ENCODE data around the gene PLA2G4F. TPM values are rescaled to one million over a fixed set of nuclear protein-coding genes. Genes with fewer than 3 reads are reported as not detected.

PLA2G4F gene
- polyA plus RNA-seq, 3 donors from 2014 or later, result not detected

DNA sequence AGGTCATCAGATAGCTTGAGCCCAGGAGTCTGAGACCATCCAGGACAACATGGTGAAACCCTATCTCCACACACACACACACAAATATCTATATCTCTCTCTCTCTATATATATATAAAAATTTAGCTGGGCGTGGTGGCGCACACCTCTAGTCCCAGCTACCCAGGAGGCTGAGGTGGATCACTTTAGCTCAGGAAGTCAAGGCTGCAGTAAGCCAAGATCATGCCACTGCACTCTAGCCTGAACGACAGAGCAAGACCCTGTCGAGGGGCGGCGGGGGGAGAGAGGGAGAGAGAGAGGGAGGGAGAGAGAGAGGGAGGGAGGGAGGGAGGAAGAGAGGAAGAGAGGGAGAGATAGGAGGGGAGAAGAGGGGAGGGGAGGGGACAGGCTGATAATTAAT, 28.0 kb downstream of the PLA2G4F start:
- Mint-ChIP-seq H3K4me3 (no peak overlapping the region), H3K27me3 (ENCODE audit: low read depth in 3 of 3) (peaks cover 2 to 8% (median 2%) of the 10 kb centered on the region in 3 donors)

DNA sequence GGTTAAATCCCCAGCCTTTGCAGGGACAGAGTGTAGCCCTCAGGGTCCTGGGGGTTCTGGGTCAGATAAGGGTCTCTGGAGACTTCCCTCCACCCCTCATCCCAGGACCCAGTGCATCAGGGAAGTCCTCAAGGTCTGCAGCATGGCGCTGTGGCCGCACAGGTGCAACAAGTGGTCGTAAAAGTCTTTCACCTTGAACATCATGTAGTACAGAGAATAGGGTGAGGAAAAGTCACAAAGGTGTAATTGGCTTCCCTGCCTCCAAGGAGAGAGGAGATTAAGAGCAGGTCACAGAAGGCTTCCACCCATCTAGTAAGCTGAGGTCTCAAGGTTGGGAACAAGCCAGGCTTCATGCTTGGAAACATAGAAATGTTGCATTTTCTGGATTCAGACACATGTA, 32.9 kb downstream of the PLA2G4F start:
- Mint-ChIP-seq H3K4me1 (no peaks in the 10 kb centered on the region), H3K27me3 (ENCODE audit: low read depth in 3 of 3) (peaks cover 2 to 6% (median 2%) of the 10 kb centered on the region in 3 donors), H3K36me3 (no peaks in the 10 kb centered on the region), H3K4me3 (no peak overlapping the region), H3K9me3 (no peaks in the 10 kb centered on the region), H3K27ac (no peak overlapping the region)
- DNase-seq, result no peak

More for the DNA sequence above, 28.0 kb downstream of the PLA2G4F start:
- Mint-ChIP-seq H3K27ac (no peak overlapping the region), H3K9me3 (no peaks in the 10 kb centered on the region), H3K36me3 (no peaks in the 10 kb centered on the region), H3K4me1 (no peaks in the 10 kb centered on the region)
- no peak for DNase-seq

GRCh38 chr15:42121682-42122081, 34.8 kb downstream of the PLA2G4F start:
- H3K36me3 Mint-ChIP-seq, result no peaks in the 10 kb centered on the region
- H3K9me3 Mint-ChIP-seq, result no peaks in the 10 kb centered on the region
- peaks cover 0 to 4% (median 0%) of the 10 kb centered on the region in 3 donors for H3K27me3 Mint-ChIP-seq (ENCODE audit: low read depth in 3 of 3)
- H3K4me3 Mint-ChIP-seq, result no peak overlapping the region
- DNase-seq, result no peak
- H3K4me1 Mint-ChIP-seq, result no peaks in the 10 kb centered on the region
- no peak overlapping the region for H3K27ac Mint-ChIP-seq

DNA sequence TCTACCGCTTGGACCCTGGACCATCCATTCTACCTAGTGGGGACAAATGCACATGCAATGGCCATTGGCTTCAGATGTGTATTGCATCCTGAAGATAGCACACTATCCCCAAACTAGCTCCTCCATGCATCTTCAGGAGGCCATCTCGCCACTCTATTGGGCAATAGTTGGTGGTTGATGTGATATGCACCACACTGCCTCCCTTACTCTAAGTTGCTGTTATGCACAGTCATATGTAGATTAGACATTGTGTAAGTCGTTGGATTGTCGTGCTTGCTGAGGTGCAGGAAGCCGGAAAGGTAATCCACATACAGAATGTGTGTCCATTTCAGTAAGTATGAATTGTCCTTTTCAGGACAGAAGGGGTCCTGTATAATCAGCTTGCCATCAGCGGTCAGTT, 35.4 kb downstream of the PLA2G4F start:
- no peaks in the 10 kb centered on the region for H3K9me3 Mint-ChIP-seq
- H3K27me3 Mint-ChIP-seq (ENCODE audit: low read depth in 3 of 3), result peaks cover 0 to 6% (median 0%) of the 10 kb centered on the region in 3 donors
- no peak overlapping the region for H3K4me3 Mint-ChIP-seq
- H3K27ac Mint-ChIP-seq, result no peak overlapping the region
- no peaks in the 10 kb centered on the region for H3K4me1 Mint-ChIP-seq
- H3K36me3 Mint-ChIP-seq, result no peaks in the 10 kb centered on the region
- no peak for DNase-seq

DNA sequence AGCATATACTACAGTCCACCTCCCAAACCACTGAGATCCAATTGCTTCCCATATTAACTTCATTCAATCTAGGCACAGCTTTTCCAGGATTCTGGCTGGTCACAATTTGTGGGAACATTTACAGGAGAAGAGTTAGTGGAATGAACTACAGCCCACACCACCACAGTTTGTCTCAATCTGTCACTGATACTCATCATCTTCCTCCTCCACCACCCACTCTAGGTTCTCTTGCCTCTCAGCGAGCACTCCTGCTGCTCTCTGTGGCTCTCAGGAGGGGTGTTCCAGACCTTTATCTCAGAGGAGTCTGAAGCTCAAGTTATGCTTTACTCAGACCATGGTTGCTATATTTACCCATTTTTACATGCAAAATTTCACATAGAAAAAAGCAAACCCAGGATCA, 36.2 kb downstream of the PLA2G4F start:
- DNase-seq, result no peak
- Mint-ChIP-seq H3K9me3 (no peaks in the 10 kb centered on the region), H3K36me3 (no peaks in the 10 kb centered on the region), H3K4me3 (no peak overlapping the region), H3K4me1 (no peaks in the 10 kb centered on the region), H3K27me3 (ENCODE audit: low read depth in 3 of 3) (peaks cover 0 to 6% (median 2%) of the 10 kb centered on the region in 3 donors), H3K27ac (no peak overlapping the region)

DNA sequence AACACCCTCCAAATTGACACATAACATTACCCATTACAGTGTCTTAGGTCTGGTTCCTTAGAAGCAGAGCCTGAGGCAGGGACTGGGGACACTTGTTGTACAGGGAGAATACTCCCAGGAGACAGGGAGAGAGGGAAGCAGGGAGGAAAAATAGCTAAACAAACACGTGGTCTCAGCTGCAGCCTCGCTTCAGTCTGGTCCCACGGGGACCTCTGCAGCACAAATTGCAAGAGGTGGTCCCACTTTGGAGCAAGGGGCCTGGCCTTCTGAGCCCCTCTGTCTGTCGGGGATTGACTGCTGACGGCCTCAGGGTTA, 37.0 kb downstream of the PLA2G4F start:
- Mint-ChIP-seq H3K27me3 (ENCODE audit: low read depth in 3 of 3) (peaks cover 0 to 6% (median 2%) of the 10 kb centered on the region in 3 donors), H3K9me3 (no peaks in the 10 kb centered on the region), H3K4me1 (no peaks in the 10 kb centered on the region), H3K36me3 (no peaks in the 10 kb centered on the region), H3K27ac (no peak overlapping the region), H3K4me3 (no peak overlapping the region)
- DNase-seq, result no peak

DNA sequence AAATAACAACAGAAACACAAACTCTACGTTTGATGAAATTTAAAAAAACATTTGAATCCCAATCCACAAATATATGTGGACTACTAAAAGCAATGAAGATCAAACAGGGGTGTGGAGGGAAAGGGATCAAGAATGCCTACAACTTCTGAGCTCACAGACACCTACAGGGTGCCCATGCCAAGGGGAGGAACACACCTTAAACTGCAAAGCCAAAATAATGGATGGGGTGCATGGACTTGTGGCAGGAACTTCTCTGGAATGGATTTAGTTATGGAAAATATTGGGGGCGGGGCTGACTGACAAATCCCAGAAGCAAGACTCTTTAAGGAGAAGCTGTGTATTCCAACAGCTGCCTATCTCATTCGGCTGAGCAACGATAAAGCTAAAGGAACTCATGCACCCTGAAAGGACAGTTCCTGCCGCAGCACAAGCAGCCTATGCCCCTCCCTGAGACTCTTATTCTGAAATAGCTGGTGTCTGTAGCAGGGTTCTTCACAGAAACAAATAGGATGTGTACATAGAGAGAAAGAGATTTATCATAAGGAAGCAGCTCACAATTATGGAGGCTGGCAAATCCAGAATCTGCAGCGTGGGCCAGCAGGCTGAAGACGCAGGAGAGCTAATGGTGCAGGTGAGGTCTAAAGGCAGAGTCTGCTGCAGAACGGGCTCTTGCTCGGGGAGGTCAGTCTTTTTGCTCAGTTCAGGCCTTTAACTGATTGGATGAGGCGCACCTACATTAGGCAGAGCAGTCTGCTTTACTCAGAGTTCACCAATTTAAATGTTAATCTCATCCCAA, 37.6 kb downstream of the PLA2G4F start:
- H3K27me3 Mint-ChIP-seq (ENCODE audit: low read depth in 3 of 3), result peaks cover 1 to 6% (median 2%) of the 10 kb centered on the region in 3 donors
- no peaks in the 10 kb centered on the region for H3K36me3 Mint-ChIP-seq
- no peaks in the 10 kb centered on the region for H3K4me1 Mint-ChIP-seq
- no peaks in the 10 kb centered on the region for H3K9me3 Mint-ChIP-seq
- no peak overlapping the region for H3K27ac Mint-ChIP-seq
- H3K4me3 Mint-ChIP-seq, result no peak overlapping the region
- DNase-seq, result no peak

GRCh38 chr15:42111924-42112323, 44.5 kb downstream of the PLA2G4F start:
- Mint-ChIP-seq H3K27me3 (ENCODE audit: low read depth in 3 of 3) (peaks cover 6 to 11% (median 8%) of the 10 kb centered on the region in 3 donors), H3K9me3 (no peaks in the 10 kb centered on the region), H3K4me3 (no peak overlapping the region), H3K4me1 (no peaks in the 10 kb centered on the region), H3K36me3 (no peaks in the 10 kb centered on the region), H3K27ac (no peak overlapping the region)
- no peak for DNase-seq

GRCh38 chr15:42110367-42110766, 46.1 kb downstream of the PLA2G4F start:
- no peaks in the 10 kb centered on the region for H3K9me3 Mint-ChIP-seq
- H3K4me3 Mint-ChIP-seq, result no peak overlapping the region
- no peak for DNase-seq
- peaks cover 4 to 8% (median 8%) of the 10 kb centered on the region in 3 donors for H3K27me3 Mint-ChIP-seq (ENCODE audit: low read depth in 3 of 3)
- H3K27ac Mint-ChIP-seq, result no peak overlapping the region
- no peaks in the 10 kb centered on the region for H3K4me1 Mint-ChIP-seq
- no peaks in the 10 kb centered on the region for H3K36me3 Mint-ChIP-seq

GRCh38 chr15:42108806-42109205, 47.6 kb downstream of the PLA2G4F start:
- Mint-ChIP-seq H3K36me3 (no peaks in the 10 kb centered on the region), H3K4me3 (no peak overlapping the region), H3K27me3 (ENCODE audit: low read depth in 3 of 3) (peaks cover 4 to 8% (median 6%) of the 10 kb centered on the region in 3 donors), H3K27ac (no peak overlapping the region), H3K4me1 (no peaks in the 10 kb centered on the region), H3K9me3 (no peaks in the 10 kb centered on the region)
- no peak for DNase-seq

DNA sequence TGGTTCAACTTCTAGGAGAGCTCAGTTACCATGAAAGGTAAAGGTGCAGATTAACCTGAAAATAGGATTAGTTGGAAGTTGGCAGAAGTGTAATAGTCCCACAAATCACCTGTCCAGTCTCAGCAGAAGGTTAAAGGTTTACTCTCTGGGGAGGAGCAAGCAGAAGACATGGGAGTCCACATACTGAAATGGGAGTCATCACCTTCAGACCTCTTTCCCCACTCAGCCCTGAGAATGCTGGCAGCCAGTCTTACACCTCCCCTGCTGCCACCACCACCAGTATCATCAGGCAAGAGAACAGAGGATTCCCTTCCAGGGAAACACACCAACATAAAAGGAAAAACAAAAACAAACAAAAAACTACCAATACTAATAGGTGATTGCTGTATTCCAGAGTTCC, 48.2 kb downstream of the PLA2G4F start:
- H3K27me3 Mint-ChIP-seq (ENCODE audit: low read depth in 3 of 3), result peaks cover 2 to 8% (median 4%) of the 10 kb centered on the region in 3 donors
- no peak overlapping the region for H3K27ac Mint-ChIP-seq

GRCh38 chr15:42107473-42107872, 49.0 kb downstream of the PLA2G4F start:
- Mint-ChIP-seq H3K36me3 (no peaks in the 10 kb centered on the region), H3K4me3 (no peak overlapping the region), H3K27ac (no peak overlapping the region), H3K27me3 (ENCODE audit: low read depth in 3 of 3) (peaks cover 2 to 8% (median 4%) of the 10 kb centered on the region in 3 donors), H3K4me1 (no peaks in the 10 kb centered on the region), H3K9me3 (no peaks in the 10 kb centered on the region)
- DNase-seq, result no peak

More for the DNA sequence above, 48.2 kb downstream of the PLA2G4F start:
- Mint-ChIP-seq H3K4me3 (no peak overlapping the region), H3K4me1 (no peaks in the 10 kb centered on the region), H3K36me3 (no peaks in the 10 kb centered on the region), H3K9me3 (no peaks in the 10 kb centered on the region)
- DNase-seq, result no peak

GRCh38 chr15:42106288-42106687, 50.1 kb downstream of the PLA2G4F start:
- Mint-ChIP-seq H3K9me3 (no peaks in the 10 kb centered on the region), H3K4me3 (no peak overlapping the region), H3K27ac (no peak overlapping the region), H3K27me3 (ENCODE audit: low read depth in 3 of 3) (peaks cover 2 to 6% (median 4%) of the 10 kb centered on the region in 3 donors), H3K4me1 (no peaks in the 10 kb centered on the region), H3K36me3 (no peaks in the 10 kb centered on the region)
- DNase-seq, result no peak

- Mint-ChIP-seq H3K9me3 (no peaks in the 10 kb centered on the region), H3K27me3 (ENCODE audit: low read depth in 3 of 3) (peaks cover 2 to 10% (median 4%) of the 10 kb centered on the region in 3 donors), H3K4me1 (no peaks in the 10 kb centered on the region), H3K4me3 (no peak overlapping the region), H3K27ac (no peak overlapping the region), H3K36me3 (no peaks in the 10 kb centered on the region)
- DNase-seq, result no peak
These were observed 52.1 kb downstream of the PLA2G4F start for GRCh38 chr15:42104095-42104891.

Data from immature natural killer cell (primary cell).